Lower leg skin (tissue), 4 donors: Measurements from ENCODE around the gene TM4SF4. TPM values are rescaled to one million over a fixed set of nuclear protein-coding genes. Genes with fewer than 3 reads are reported as not detected.

Experiments used
- DNase-seq, 2 donors: peaks; one replicate each; pipeline ENCODE4 v3.0.0-alpha.2; 2019; ENCODE audit warnings: low spot score in 2 of 2
- H3K4me3 ChIP-seq: fragments of 200-600 bp; sonication (generic); 2 replicates; pipeline ENCODE4 v1.5.1; 2017; ENCODE audit warnings: mild to moderate bottlenecking, low read depth; ENCODE audit not compliant: poor library complexity, severe bottlenecking
- CTCF ChIP-seq, 3 donors: fragments of 450-650 bp; IDR thresholded peaks; one replicate each; pipeline ENCODE4 v1.5.1; 2016; ENCODE audit warnings: antibody characterized with exemption in 3 of 3, mild to moderate bottlenecking in 3 of 3, moderate library complexity in 2 of 3
- POLR2A ChIP-seq, 2 donors: fragments of 450-650 bp; IDR thresholded peaks; one replicate each; pipeline ENCODE4 v1.6.1; 2016 to 2017; ENCODE audit warnings: antibody characterized with exemption in 2 of 2, mild to moderate bottlenecking in 1 of 2, moderate library complexity in 1 of 2
- WGBS, 2 donors: methylation state at CpG; one replicate each; pipeline ENCODE4 v1.1.5; 2018; 5-methylcytosine and 5-hydroxymethylcytosine counted together
- intact Hi-C: fragments of 100-400 bp; cut with DNase I; formaldehyde crosslinking; loops from one replicate; pipeline ENCODE4 v1.15.0; 2023; ENCODE audit warnings: low total_unique reads
- total RNA-seq, 4 donors: library from RNA; depleted of rRNA; stranded (reverse); fragments of >200 nt; gene quantifications; one replicate each; pipeline ENCODE4 v1.1.0, GENCODE V29; 2016

Gene TM4SF4
- total RNA-seq, 4 donors from 2014 or later: not detected

GRCh38 chr3:149511040-149511626 lies 36.6 kb downstream of the TM4SF4 start:
- intact Hi-C loops: no loop called here
- 76 to 81% methylated on average over 3 of the region's 3 CpGs for WGBS, 2 donors
- H3K4me3 ChIP-seq: no peak overlapping the region
- TF ChIP-seq POLR2A (IDR thresholded peaks at IDR 0.05) (no peak), CTCF (IDR thresholded peaks at IDR 0.05) (no peak)
- no peak for DNase-seq

GRCh38 chr3:149512073-149512782 lies 37.7 kb downstream of the TM4SF4 start:
- intact Hi-C loops: no loop called here
- peak in 1 of 2 donors; percentile 69 for DNase-seq
- no peak overlapping the region for H3K4me3 ChIP-seq
- 18 to 20% methylated on average over 9 of the region's 9 CpGs for WGBS, 2 donors
- peak in 1 of 3 donors; percentile 39 for TF ChIP-seq CTCF (IDR thresholded peaks at IDR 0.05)
- TF ChIP-seq POLR2A (IDR thresholded peaks at IDR 0.05): no peak

GRCh38 chr3:149514471-149514870 lies 40.0 kb downstream of the TM4SF4 start:
- no peak for DNase-seq
- H3K4me3 ChIP-seq: no peak overlapping the region
- intact Hi-C loops: loop anchor here (1.0 kb wide), 1 partner anchor 203 kb away; no protein-coding TSS in a partner anchor
- TF ChIP-seq CTCF (IDR thresholded peaks at IDR 0.05): no peak
- 86 to 90% methylated on average over 2 of the region's 2 CpGs for WGBS, 2 donors

GRCh38 chr3:149515249-149515648 lies 40.8 kb downstream of the TM4SF4 start:
- WGBS, 2 donors: 79 to 85% methylated on average over 2 of the region's 2 CpGs
- intact Hi-C loops: no loop called here
- H3K4me3 ChIP-seq: no peak overlapping the region
- DNase-seq: no peak
- TF ChIP-seq CTCF (IDR thresholded peaks at IDR 0.05) (no peak), POLR2A (IDR thresholded peaks at IDR 0.05) (no peak)

GRCh38 chr3:149516920-149517319 lies 42.4 kb downstream of the TM4SF4 start:
- no peak overlapping the region for H3K4me3 ChIP-seq
- 41 to 47% methylated on average over 1 of the region's 1 CpG for WGBS, 2 donors
- TF ChIP-seq CTCF (IDR thresholded peaks at IDR 0.05) (no peak), POLR2A (IDR thresholded peaks at IDR 0.05) (no peak)
- DNase-seq: no peak
- intact Hi-C loops: no loop called here
